GM12875 (cell line): ENCODE measurements around the gene NR1H2.
A peak's percentile ranks its signal among the peaks of the same experiment; 100 is the strongest.
"Not testable (repeated sequence)": the region's sequence is repeated elsewhere in the genome, so short reads cannot be mapped to it uniquely, and the experiment has no call there.

Experiments
- H3K4me3 ChIP-seq: one replicate; pipeline ENCODE4 v1.5.1; 2011; ENCODE audit warnings: low read depth, low read length, control low read depth
- CTCF ChIP-seq: IDR thresholded peaks from 2 replicates; pipeline ENCODE4 v1.5.1; 2011; ENCODE audit warnings: low read depth, mild to moderate bottlenecking, control low read depth, inconsistent platforms, low read length, moderate library complexity, borderline replicate concordance; ENCODE audit not compliant: insufficient read depth

Gene NR1H2

DNA sequence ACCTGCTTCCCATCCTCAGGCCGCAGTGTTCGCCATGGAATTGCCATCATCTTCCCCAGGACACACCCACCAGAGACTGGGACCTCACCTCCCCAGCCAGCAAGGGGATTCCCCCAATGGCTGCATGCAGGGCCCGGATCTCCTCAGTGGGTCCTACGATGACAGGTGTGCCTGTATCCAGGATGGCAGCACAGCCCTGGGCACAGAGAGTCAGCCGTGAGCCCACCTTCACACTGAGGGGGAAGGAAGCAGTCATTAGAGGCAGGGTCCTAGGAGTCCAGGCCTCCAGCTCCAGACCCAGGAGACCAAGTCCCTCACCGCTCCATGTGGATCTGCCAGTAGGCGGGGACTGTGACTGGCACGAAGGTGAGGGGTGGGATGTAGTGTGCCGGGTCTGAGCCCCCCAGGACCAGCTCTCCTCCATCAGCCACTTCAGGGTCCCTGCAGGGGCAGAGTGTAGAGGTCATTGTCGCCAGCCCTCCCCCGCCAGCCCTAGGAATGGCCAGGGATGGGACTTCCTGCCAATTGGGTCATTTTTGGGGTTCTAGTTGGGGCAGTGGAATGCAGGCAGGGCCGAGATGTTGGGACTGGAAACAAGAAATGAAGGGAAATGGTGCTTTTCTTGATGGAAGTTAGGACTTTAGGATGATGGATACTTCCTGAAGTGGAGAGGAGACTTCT, 41.4 kb upstream of the NR1H2 start:
- H3K4me3 ChIP-seq: no peak overlapping the region

DNA sequence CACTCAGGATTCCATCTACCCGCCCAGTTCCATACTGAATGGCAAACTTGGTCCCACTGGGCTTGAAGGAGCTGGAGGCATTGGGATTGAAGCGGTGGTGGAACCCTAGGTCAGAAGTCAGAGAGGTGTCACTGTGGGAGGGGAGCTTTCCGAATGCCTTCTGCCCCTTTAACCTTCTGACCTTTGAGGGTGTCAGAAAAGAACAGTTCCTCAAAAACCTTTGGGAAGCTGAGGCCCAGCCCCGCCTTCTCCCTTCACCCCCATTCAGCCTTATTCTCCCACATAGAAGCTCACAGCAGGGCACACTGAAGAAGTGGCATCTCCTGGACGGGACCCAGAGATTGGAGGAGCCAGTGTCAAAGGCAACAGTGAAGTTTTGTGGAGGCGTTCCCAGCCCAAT, 39.2 kb upstream of the NR1H2 start:
- H3K4me3 ChIP-seq: not testable (repeated sequence)

More for the DNA sequence above, 41.4 kb upstream of the NR1H2 start:
- no peak for TF ChIP-seq CTCF

DNA sequence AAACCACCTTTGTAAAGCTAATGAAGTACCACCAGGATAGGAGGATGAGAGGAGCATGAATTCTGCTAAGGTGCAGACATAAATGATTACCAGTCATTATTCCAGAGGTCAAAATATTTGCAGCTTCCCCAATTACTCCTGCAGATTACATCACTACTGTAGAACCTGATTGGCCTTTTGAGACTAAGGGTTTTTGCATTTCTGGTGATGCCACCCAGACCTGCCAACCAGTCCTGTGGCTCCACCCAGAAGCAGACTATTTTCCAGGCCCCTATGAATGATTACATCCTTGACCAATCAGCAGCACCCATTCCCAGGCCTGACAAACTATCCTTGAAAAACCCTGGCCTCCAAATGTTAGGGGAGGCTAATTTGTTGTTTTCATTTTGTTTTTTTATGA, 35.9 kb upstream of the NR1H2 start:
- peak overlapping the region; percentile 16 for H3K4me3 ChIP-seq
- no peak for TF ChIP-seq CTCF

DNA sequence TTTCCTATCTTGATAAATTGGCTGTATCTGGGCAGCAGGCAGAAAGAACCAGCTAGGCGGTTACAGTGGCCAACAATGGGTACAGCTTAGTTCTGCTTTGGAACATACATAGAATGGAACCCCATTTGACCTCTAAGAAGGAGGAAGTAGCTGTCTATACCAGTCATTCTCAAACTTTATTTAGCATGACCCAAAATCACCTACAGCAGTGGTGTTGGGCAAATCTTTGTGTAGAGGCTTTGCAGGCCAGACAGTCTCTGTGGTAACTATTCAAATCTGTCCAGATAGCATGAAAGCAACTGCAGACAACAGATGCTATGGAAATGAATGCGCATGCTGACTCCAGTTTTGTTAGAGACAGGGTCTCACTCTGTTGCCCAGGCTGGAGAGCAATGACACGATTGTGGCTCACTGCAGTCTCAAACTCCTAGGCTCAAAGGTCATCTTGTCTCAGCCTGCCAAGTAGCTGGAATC, 35.1 kb upstream of the NR1H2 start:
- TF ChIP-seq CTCF: no peak
- peak overlapping the region; percentile 18 for H3K4me3 ChIP-seq

DNA sequence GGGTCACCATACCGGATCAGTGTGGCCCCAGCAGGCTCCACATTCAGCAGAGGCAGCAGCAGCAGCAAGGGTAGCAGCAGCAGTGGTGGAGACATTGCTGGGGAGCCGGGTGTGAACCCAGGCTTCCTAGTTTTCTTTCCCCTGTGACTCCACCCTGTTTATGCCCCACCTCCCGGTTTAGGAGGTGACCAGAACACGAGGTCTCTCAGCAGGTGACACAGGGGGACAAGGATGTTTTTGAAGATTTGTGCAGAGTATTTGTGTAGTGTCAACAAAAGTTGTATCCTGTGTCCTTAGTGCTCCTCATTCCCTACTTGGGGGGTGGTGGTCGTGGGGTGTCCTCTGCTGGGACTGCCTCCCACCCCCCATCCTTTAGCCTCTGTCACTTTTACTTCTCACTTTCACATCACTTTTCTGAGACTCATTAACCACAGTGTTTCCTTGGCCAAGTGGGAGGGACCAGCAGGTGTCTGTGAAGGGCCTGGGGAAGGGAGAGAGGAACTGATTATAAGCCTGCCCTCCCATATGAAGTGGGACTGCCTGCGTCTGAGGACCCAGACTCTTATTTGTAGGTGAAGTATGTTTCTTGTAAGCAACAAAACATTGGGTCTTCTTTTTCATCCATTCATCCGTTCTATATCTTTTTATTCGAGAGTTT, 31.5 kb upstream of the NR1H2 start:
- TF ChIP-seq CTCF: no peak
- H3K4me3 ChIP-seq: peak overlapping the region; percentile 69

DNA sequence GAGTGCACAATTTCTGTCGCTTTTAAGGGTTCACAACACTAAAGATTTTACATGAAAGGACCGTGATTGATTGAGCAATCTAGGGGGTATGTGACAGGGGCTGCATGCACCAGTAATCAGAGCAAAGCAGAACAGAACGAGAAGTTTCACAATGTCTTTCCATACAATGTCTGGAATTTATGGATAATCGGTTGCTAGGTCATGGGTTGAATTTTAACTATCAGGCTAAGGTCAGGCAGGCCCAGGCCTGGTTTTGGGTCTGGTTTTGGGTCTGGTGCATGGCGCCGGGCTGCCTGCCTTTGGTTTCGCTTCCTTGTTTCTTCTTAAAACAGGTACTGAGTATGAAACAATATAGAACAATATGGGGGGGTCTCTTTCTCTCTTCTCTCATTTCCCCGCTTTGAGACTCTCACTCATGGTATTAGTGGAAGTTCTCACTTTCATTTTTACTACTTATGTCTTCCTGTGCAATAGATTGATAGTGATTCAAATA, 29.1 kb upstream of the NR1H2 start:
- not testable (repeated sequence) for H3K4me3 ChIP-seq

DNA sequence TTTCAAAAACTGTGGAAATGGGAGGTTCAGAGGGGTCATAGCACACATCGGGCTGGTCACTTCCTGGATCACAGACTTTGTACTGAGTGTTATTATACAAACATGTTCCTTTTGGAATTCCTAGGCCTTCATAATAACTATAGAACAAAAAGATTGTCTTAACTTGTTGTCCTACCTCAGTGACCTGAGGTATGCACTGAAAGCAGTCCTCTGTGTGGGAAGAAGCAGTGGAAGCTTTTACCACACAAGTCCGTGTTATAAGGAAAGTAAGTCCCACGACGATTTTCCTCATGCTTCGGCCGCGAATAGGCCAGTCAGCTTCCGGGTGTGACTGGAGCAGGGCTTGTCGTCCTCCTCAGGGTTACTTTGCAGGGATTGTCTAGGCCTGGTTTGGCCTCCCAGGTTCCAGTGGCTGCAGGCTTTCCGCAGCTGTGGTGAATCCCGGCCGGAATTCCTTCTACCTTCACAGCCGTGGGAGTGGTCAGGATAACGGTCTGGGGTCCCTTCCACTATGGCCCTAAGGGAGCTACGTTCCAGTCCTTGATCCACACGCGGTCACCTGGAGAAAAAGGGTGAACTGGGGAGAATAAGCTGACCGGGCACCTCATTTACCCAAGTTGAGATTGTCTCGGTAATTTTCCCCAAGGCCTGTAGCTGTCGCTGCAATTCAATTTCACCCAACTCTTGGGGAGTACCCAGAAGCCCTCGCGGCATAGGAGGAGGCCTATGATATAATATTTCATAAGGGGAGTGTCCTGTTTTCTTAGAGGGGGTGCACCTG, 26.8 kb upstream of the NR1H2 start:
- no peak overlapping the region for H3K4me3 ChIP-seq
- peak; percentile 20; the same call in 1 of the 2 replicates for TF ChIP-seq CTCF
